Keratinocyte (primary cell): ENCODE measurements around the gene SLC25A10. TPM values are rescaled to one million over a fixed set of nuclear protein-coding genes. Genes with fewer than 3 reads are reported as not detected.

Experiments
- DNase-seq: peaks from one replicate; pipeline ENCODE4 v3.0.0-alpha.2; 2011; ENCODE audit warnings: low read depth, missing footprints, low spot score
- FAIRE-seq: peaks from 2 replicates; lab custom pipeline; 2011; peaks lifted over from hg19 to GRCh38; lab: Jason Lieb, UNC
- H2AFZ ChIP-seq: 2 replicates; pipeline ENCODE4 v1.6.0; 2012; ENCODE audit warnings: low read length, control low read depth, inconsistent platforms; ENCODE audit not compliant: control insufficient read depth
- H3K27ac ChIP-seq: 2 replicates; pipeline ENCODE4 v1.5.1; 2011; ENCODE audit warnings: low read length; ENCODE audit not compliant: control insufficient read depth, insufficient read depth
- H3K27me3 ChIP-seq: 3 replicates; pipeline ENCODE4 v1.6.0; 2011; ENCODE audit warnings: low read length; ENCODE audit not compliant: control insufficient read depth, insufficient read depth; ENCODE audit errors: extremely low read depth
- H3K36me3 ChIP-seq, 2 experiments: 2 replicates in 1 of 2; 3 replicates in 1 of 2; pipeline ENCODE4 v1.5.1; 2011; ENCODE audit warnings: low read length in 2 of 2, mild to moderate bottlenecking in 1 of 2; ENCODE audit not compliant: control insufficient read depth in 2 of 2, insufficient read depth in 2 of 2; ENCODE audit errors: extremely low read depth in 1 of 2
- H3K4me1 ChIP-seq: 3 replicates; pipeline ENCODE4 v1.5.1; 2011; ENCODE audit warnings: low read length; ENCODE audit not compliant: control insufficient read depth, insufficient read depth; ENCODE audit errors: extremely low read depth
- H3K4me2 ChIP-seq: 3 replicates; pipeline ENCODE4 v1.6.0; 2011; ENCODE audit warnings: low read depth, low read length; ENCODE audit not compliant: control insufficient read depth, insufficient read depth; ENCODE audit errors: extremely low read depth
- H3K4me3 ChIP-seq, 3 experiments: fragments of 200-600 bp in 1 of 3; sonication (generic) in 1 of 3; 2 replicates in 2 of 3; 3 replicates in 1 of 3; pipeline ENCODE4 v1.5.1; 2011 to 2016; ENCODE audit warnings: low read length in 3 of 3, mild to moderate bottlenecking in 3 of 3, control low read depth in 2 of 3, inconsistent platforms in 1 of 3, low read depth in 1 of 3, mixed read lengths in 1 of 3, mixed run types in 1 of 3, moderate library complexity in 1 of 3; ENCODE audit not compliant: control insufficient read depth in 2 of 3, insufficient read depth in 2 of 3; ENCODE audit errors: extremely low read depth in 1 of 3
- H3K79me2 ChIP-seq: 2 replicates; pipeline ENCODE4 v1.6.0; 2012; ENCODE audit warnings: low read length; ENCODE audit not compliant: control insufficient read depth, insufficient read depth
- H3K9ac ChIP-seq: 3 replicates; pipeline ENCODE4 v1.6.0; 2011; ENCODE audit warnings: low read length; ENCODE audit not compliant: control insufficient read depth, insufficient read depth; ENCODE audit errors: extremely low read depth
- H3K9me1 ChIP-seq: 3 replicates; pipeline ENCODE4 v1.6.0; 2011; ENCODE audit warnings: low read length; ENCODE audit not compliant: control insufficient read depth, insufficient read depth; ENCODE audit errors: extremely low read depth
- H3K9me3 ChIP-seq: 2 replicates; pipeline ENCODE4 v1.5.1; 2012; ENCODE audit warnings: low read depth, low read length; ENCODE audit not compliant: control insufficient read depth
- H4K20me1 ChIP-seq: 3 replicates; pipeline ENCODE4 v1.6.0; 2011; ENCODE audit warnings: low read length; ENCODE audit not compliant: control insufficient read depth, insufficient read depth; ENCODE audit errors: extremely low read depth
- EZH2 ChIP-seq: IDR thresholded peaks from one replicate; pipeline ENCODE4 v1.6.1; 2012; ENCODE audit warnings: inconsistent platforms, mild to moderate bottlenecking, low read length, moderate library complexity
- dilution Hi-C: fragments of 300-500 bp; cut with MboI; formaldehyde crosslinking; loops from one replicate; pipeline ENCODE4 v1.7.0; 2020; ENCODE audit warnings: low sequenced_read_pairs; ENCODE audit not compliant: extremely low pct_ligation_motif_present
- polyA plus RNA-seq, 5 experiments: library from polyadenylated mRNA; depleted of rRNA in 3 of 5; stranded (reverse) in 3 of 5; stranded (forward) in 1 of 5; unstranded in 1 of 5; fragments of >200 nt; gene quantifications; 1 replicate in 1 of 5; 2 replicates in 3 of 5; 3 replicates in 1 of 5; pipeline versions ENCODE4 v1.2.1 to v1.2.3, GENCODE V29; 2011 to 2012; ENCODE audit warnings: missing spikeins in 2 of 5, low read depth in 1 of 5, low replicate concordance in 1 of 5
- TF ChIP-seq, protein P1 (sequence below), 3 experiments: IDR thresholded peaks in 1 of 3; conservative IDR thresholded peaks in 1 of 3; optimal IDR thresholded peaks in 1 of 3; 2 replicates in 2 of 3; 3 replicates in 1 of 3; pipeline versions ENCODE3 to v1.5.1; 2011; ENCODE audit warnings: low read length in 3 of 3, mild to moderate bottlenecking in 3 of 3, moderate library complexity in 2 of 3, control low read depth in 1 of 3, inconsistent platforms in 1 of 3; ENCODE audit not compliant: insufficient read depth in 2 of 3; ENCODE audit errors: extremely low read depth in 1 of 3

Gene SLC25A10
- polyA plus RNA-seq, 1 donor (not counting 4 experiments of a cell fraction or from before 2014, with no cell fraction given): 12.7 TPM

DNA sequence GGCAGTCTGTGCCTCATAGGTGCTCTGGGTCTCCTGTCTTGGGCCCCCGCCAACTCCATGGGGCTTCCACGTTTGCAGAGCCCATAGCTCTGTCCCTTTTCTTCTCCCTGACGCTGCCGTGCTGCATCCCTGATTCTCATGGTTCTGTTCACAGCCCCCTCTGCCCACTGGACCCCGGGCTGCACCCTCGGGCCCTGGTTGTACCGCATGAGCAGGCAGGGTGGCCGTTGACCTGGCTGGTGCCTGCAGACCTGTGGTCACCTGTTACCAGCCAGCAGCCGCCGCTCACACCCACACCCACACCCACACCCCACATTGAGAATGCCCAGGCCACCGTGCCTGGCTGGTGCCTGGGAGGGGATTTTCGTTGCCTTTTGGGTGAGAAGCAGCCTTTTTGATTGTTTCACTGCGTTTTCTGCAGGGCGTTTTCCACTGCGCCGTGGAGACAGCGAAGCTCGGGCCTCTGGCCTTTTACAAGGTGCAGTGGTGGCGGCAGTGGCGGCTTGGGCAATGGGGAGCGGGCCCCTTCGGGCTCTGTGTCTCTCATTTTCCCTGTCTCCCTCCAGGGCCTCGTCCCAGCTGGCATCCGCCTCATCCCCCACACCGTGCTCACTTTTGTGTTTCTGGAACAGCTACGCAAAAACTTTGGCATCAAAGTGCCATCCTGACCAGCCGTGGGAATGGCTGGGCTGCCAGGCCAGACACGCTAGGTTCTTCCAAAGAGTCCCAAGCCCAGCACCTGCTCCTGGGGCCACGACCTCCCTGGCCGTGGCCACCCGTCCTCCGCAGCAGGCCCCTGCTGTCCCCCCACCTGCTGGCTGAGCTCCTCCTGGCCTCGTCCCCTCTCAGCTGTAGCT is 7.6 kb downstream of the SLC25A10 start:
- TF ChIP-seq, protein P1, sequence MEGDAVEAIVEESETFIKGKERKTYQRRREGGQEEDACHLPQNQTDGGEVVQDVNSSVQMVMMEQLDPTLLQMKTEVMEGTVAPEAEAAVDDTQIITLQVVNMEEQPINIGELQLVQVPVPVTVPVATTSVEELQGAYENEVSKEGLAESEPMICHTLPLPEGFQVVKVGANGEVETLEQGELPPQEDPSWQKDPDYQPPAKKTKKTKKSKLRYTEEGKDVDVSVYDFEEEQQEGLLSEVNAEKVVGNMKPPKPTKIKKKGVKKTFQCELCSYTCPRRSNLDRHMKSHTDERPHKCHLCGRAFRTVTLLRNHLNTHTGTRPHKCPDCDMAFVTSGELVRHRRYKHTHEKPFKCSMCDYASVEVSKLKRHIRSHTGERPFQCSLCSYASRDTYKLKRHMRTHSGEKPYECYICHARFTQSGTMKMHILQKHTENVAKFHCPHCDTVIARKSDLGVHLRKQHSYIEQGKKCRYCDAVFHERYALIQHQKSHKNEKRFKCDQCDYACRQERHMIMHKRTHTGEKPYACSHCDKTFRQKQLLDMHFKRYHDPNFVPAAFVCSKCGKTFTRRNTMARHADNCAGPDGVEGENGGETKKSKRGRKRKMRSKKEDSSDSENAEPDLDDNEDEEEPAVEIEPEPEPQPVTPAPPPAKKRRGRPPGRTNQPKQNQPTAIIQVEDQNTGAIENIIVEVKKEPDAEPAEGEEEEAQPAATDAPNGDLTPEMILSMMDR (optimal IDR thresholded peaks at IDR 0.05 in 1 of 3, IDR thresholded peaks at IDR 0.05 in 1 of 3, conservative IDR thresholded peaks at IDR 0.05 in 1 of 3; ENCODE audit: extremely low read depth in 1 of 3, insufficient read depth in 2 of 3, low read length in 3 of 3): no peak
- no peak for TF ChIP-seq EZH2
- H3K9me1 ChIP-seq: no peaks in the 10 kb centered on the region
- H3K79me2 ChIP-seq: peaks cover 2% of the 10 kb centered on the region
- peaks cover 27% of the 10 kb centered on the region for H3K4me1 ChIP-seq
- H3K27ac ChIP-seq: no peak overlapping the region
- peaks cover 0 to 11% of the 10 kb centered on the region in 2 experiments for H3K36me3 ChIP-seq
- FAIRE-seq: no peak
- H4K20me1 ChIP-seq: no peaks in the 10 kb centered on the region
- no peak overlapping the region for H3K9ac ChIP-seq
- no peak overlapping the region for H3K4me2 ChIP-seq
- no peak overlapping the region for H3K4me3 ChIP-seq
- no peak for DNase-seq
- dilution Hi-C loops: no loop called here
- no peaks in the 10 kb centered on the region for H3K9me3 ChIP-seq
- H2AFZ ChIP-seq: no peak overlapping the region
- no peaks in the 10 kb centered on the region for H3K27me3 ChIP-seq

DNA sequence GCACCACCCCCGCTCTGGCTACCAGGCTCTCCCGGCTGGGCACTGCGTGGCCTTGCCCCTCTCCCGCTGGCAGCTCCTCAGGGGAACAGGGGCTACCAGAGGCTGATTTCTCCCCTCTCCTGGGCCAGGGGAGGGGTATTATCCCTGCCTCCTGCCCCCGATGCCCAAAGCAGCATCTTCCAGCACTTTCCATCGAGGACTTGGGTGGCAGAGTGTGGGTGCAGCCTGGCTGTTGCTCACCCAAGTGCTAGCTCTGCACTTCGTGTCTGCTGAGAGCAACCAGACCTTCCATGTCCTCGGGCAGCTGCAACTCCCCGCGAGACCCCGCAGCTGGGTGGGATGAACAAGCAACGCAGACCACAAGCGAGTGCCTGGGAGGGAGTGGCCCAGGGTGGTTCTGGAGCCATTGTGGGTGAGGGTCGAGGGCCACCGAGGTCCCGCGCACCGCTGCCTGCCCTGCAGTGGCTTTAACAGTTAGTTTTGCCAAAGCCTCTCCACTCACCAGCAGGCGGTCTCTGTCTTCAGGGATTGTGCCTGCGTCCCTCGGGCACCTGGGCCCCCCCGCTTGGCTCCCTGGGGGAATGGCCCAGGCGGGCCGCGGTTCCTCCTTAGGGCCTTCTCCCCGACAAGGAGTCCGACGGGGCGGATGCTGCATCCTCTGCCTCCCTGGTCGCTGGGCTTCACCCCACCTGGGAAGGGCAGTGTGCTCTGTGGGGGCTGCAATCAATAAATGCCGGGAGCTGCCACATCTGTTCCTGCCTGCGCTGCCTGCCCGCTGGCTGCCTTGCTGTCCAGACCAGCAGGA is 8.4 kb downstream of the SLC25A10 start:
- H3K9me3 ChIP-seq: no peaks in the 10 kb centered on the region

More for the DNA sequence above, 8.4 kb downstream of the SLC25A10 start:
- no peaks in the 10 kb centered on the region for H3K79me2 ChIP-seq
- H2AFZ ChIP-seq: no peak overlapping the region
- FAIRE-seq: no peak
- no peak overlapping the region for H3K4me3 ChIP-seq
- no peak overlapping the region for H3K9ac ChIP-seq
- dilution Hi-C loops: no loop called here
- H3K4me1 ChIP-seq: peaks cover 27% of the 10 kb centered on the region
- H3K27me3 ChIP-seq: no peaks in the 10 kb centered on the region
- DNase-seq: no peak
- H3K36me3 ChIP-seq: peaks cover 0 to 11% of the 10 kb centered on the region in 2 experiments
- no peaks in the 10 kb centered on the region for H3K9me1 ChIP-seq
- H3K27ac ChIP-seq: no peak overlapping the region
- H3K4me2 ChIP-seq: no peak overlapping the region
- no peaks in the 10 kb centered on the region for H4K20me1 ChIP-seq
- TF ChIP-seq, protein P1 (optimal IDR thresholded peaks at IDR 0.05 in 1 of 3, IDR thresholded peaks at IDR 0.05 in 1 of 3, conservative IDR thresholded peaks at IDR 0.05 in 1 of 3; ENCODE audit: extremely low read depth in 1 of 3, insufficient read depth in 2 of 3, low read length in 3 of 3): no peak
- no peak for TF ChIP-seq EZH2
